Urothelium cell line (cell line): ENCODE results near the gene GLRA3.
A peak's percentile ranks its signal among the peaks of the same experiment; 100 is the strongest.
"Not testable (repeated sequence)": the region's sequence is repeated elsewhere in the genome, so short reads cannot be mapped to it uniquely, and the experiment has no call there.

Experiments used
- DNase-seq: peaks from one replicate; pipeline ENCODE4 v3.0.0; 2011; ENCODE audit warnings: low spot score, mixed read lengths
- FAIRE-seq: peaks from 2 replicates; lab custom pipeline; 2011; peaks lifted over from hg19 to GRCh38; lab: Jason Lieb, UNC

GLRA3 gene

DNA sequence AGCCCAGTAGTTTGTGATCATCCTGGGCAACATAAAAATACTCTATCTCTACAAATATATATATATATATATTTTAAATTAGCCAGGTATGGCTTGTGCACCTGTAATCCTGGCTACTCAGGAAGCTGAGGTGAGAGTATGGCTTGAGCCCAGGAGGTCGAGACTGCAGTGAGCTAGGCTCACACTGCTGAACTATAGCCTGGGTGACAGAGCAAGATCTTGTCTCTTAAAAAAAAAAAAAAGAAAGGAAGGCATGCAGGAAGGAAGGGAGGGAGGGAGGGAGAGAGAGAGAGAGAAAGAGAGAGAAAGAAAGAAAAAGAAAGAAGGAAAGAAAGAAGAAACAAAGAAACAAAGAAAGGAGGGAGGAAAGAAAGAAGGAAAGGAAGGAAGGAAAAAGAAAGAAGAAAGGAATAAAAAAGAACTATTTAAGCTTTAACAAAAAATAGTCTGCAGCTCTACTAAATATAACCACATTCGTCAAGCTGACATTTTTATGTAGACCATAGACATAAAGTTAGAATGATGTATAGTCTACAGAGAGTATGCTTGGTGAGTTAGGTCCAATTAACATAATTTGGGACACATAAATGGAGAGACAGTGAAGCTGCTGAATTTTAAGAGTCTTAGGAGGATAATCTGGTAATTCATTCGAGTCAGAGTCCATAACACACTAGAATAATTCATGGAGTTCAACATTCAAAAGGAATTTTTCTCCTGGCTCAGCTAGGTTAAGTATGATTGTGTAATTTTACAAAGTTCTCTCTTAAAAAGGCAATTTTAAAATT is 111.9 kb downstream of the GLRA3 start:
- FAIRE-seq (no peak), DNase-seq (no peak)

GRCh38 chr4:174714393-174715211 is 114.4 kb downstream of the GLRA3 start:
- no peak for FAIRE-seq

DNA sequence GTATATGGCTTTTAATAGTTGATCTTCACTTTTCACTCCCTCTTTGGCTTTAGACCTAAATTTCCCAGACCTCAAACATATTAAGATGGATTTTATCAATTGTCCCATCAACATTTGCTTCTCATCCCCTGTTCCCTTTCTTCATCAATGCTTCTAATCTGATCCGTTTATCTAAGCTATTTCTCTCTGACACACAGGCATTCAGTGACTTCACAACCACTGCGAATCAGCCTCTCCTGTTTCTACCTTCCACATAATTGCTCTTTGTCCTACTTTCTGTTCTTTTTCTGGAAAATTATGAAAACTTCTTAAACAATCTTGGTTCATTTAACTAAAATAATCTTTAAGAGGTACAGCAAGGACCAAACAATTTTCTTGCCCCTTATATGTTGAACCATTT is 115.2 kb downstream of the GLRA3 start:
- FAIRE-seq, result no peak
- no peak for DNase-seq

More at GRCh38 chr4:174714393-174715211, 114.4 kb downstream of the GLRA3 start:
- DNase-seq, result peak; percentile 48

- FAIRE-seq, result no peak
Measured at GRCh38 chr4:174713181-174713580, 115.9 kb downstream of the GLRA3 start.

DNA sequence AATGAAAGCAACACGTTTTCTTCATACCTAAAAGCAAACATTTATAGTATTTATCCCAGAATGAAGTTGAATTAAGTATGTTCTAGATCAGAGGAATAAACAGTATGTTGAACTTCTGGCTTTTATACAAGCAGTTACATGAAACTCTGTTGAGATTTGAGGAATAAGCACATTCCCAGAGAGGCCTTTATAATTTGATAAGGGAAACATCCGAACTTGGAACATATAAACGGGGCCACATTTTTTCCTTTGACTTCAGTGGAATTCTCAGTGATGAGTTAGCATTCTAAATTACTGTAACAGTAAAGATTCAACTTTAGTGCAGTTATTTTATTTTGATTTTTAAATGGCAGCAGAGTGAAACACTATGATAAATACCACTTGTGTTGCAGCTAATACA is 119.5 kb downstream of the GLRA3 start:
- DNase-seq (no peak), FAIRE-seq (no peak)

More at GRCh38 chr4:174713181-174713580, 115.9 kb downstream of the GLRA3 start:
- DNase-seq, result no peak

- FAIRE-seq (no peak), DNase-seq (no peak)
Measured at GRCh38 chr4:174708381-174708780, 120.7 kb downstream of the GLRA3 start.

DNA sequence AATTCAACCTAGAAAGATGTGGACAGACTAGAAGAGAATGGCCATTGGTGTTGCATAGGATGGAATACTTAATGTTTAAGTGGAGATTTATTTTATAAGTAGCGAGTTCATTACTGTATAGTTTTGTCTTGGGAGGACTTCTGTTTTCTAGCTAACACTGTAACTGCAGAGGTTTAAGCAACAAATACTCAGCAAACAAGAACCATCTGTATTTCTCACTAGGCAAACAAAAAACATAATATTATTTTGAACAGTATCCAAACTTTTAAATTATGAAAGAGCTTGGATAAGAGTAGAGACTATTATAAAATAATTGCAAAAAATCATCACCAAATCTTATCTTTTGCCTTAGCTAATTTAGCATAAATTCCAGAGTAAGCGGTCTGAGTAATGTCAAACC is 121.1 kb downstream of the GLRA3 start:
- no peak for DNase-seq
- no peak for FAIRE-seq

GRCh38 chr4:174707051-174707676 is 121.9 kb downstream of the GLRA3 start:
- FAIRE-seq (no peak), DNase-seq (no peak)

DNA sequence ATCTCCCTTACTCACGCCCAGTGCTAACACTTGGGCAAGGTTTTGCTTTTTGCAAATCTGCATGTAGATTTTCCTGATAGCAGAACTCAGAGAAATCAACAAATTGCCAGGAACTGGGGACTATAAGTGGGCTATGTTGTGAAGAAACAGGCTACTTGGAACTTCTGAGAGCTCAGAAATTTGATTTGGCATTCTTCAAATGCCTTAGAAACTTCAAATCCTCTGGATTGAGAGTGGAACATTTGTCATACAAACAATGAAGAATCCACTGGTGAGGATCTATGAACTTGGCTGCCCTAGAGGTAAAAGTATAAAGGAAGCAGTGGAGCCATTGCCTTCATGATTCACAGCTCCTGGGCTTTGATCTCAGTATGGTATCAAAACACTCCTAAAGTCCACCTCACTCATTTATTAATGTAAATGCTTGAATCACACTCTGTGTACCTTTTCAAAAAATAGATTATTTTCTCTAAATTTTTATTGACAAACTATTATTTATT is 126.0 kb downstream of the GLRA3 start:
- FAIRE-seq, result no peak
- no peak for DNase-seq

DNA sequence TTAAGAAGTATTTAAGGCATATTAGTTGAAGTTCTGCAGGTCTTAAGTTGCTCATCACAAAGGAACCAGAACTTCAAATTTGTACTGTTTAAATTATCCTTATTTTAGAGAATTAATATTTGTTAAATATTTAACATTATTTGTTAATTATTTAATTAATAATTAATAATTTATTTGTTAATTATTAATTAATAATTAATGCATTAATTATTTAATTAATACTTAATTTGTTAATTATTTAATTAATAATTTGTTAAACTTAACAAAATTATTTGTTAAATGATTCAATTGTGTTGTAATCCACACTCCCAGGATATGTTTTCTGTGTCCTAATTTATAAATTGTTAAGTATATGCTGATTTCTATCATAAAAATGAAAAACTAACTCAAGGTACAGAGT is 129.4 kb downstream of the GLRA3 start:
- DNase-seq (no peak), FAIRE-seq (no peak)

GRCh38 chr4:174697896-174698295 is 131.2 kb downstream of the GLRA3 start:
- FAIRE-seq (no peak), DNase-seq (no peak)

DNA sequence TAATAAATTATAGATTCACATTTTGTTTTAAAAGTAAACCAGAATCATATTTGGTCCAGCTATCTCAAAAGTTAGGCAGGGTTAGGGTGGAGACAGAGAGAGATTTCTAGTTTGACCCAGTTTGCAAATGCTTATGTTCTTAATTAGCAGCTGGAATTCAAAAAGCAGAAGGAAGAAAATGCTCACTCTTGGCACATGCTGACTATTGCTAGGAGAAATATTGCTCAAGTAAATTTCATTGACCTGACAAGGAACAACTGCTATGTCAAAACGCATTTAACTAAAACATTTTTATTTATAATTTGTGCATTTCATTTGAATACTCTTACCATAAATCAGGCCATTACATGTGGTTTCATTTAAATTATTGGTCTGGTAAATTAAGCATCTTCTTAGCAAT is 131.8 kb downstream of the GLRA3 start:
- no peak for FAIRE-seq
- no peak for DNase-seq

GRCh38 chr4:174696657-174697056 is 132.4 kb downstream of the GLRA3 start:
- FAIRE-seq, result no peak
- DNase-seq, result no peak

DNA sequence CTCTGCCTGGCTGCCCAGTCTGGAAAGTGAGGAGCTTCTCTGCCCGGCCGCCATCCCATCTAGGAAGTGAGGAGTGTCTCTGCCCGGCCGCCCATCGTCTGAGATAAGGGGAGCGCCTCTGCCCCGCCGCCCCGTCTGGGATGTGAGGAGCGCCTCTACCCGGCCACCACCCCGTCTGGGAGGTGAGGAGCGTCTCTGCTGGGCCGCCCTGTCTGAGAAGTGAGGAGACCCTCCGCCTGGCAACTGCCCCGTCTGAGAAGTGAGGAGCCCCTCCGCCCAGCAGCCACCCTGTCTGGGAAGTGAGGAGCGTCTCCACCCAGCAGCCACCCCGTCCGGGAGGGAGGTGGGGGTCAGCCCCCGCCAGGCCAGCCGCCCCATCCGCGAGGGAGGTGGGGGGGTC is 137.2 kb downstream of the GLRA3 start:
- not testable (repeated sequence) for FAIRE-seq, DNase-seq

DNA sequence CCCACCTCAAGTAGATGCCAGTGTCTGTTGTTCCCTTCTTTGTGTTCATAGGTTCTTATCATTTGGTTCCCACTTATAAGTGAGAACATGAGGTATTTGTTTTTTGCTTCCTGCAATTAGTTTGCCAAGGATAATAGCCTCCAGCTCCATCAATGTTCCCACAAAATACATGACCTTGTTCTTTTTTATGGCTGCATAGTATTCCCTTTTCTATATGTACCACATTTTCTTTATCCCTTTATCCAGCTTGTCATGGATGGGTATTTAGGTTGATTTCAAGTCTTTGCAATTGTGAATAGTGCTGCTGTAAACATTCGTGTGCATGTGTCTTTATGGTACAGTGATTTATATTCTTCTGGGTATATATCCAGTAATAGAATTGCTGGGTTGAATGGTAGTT is 138.4 kb downstream of the GLRA3 start:
- FAIRE-seq, result no peak
- DNase-seq, result no peak

- no peak for DNase-seq
- no peak for FAIRE-seq
Measured at GRCh38 chr4:174689618-174690017, 139.4 kb downstream of the GLRA3 start.

GRCh38 chr4:174686826-174687225 is 142.2 kb downstream of the GLRA3 start:
- DNase-seq, result no peak
- FAIRE-seq, result no peak

- FAIRE-seq (no peak), DNase-seq (peak; percentile 8)
Measured at GRCh38 chr4:174681723-174682300, 147.2 kb downstream of the GLRA3 start.

DNA sequence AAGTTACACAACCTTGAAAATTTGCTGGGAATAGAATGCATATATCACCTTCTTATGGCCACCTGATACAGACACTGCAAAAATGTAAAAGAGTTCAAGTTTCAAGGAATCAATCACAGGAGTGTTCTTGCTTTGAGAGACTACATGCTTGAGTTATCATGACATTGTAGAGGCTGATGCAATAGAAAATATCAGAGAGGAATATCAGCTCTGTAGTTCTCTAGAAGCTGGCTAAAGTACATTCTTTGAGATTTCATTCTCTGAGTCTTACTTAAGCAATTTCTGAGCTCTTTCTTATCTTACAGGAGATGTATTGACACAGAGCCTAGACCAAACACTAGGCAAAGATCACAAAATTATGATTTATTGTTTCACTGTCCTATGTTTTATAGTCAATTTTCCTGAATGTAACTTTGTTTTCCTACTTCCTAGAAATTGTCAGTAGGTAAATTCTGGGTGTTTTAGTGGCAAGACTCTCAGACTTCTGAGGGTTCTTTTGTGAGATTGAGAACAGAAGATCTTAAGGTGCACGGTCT is 154.7 kb downstream of the GLRA3 start:
- no peak for FAIRE-seq
- no peak for DNase-seq

GRCh38 chr4:174673865-174674264 is 155.2 kb downstream of the GLRA3 start:
- DNase-seq (no peak), FAIRE-seq (no peak)

DNA sequence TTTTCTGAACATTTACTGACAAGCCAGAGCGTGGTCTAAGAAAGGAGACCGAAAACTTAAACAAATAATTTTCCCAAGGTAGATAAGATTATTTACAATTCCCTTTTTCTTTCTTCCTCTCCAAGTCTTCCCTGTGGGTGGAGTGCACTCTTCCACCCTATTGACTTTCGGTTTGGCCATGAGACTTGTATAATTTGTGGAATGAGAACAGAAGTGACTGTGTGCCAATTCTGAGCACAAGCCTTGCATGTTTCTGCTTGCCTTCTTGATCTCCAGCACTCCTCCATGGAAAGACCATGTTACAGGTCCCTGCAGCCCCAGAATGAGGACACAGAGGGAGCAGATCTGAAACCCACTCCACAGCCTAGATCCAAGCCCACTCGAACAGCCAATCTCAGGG is 156.8 kb downstream of the GLRA3 start:
- no peak for DNase-seq
- FAIRE-seq, result no peak
